GM21423 (cell line): Measurements from ENCODE around the gene BCL2L1.
"Not testable (repeated sequence)": the region's sequence is repeated elsewhere in the genome, so short reads cannot be mapped to it uniquely, and the experiment has no call there.

Experiments
- ATAC-seq: cut with Tn5 transposase; IDR thresholded peaks from one replicate; pipeline ENCODE4 v1.9.1; 2021; ENCODE audit warnings: mild to moderate bottlenecking, moderate library complexity; ENCODE audit not compliant: unreplicated experiment

The BCL2L1 gene

DNA sequence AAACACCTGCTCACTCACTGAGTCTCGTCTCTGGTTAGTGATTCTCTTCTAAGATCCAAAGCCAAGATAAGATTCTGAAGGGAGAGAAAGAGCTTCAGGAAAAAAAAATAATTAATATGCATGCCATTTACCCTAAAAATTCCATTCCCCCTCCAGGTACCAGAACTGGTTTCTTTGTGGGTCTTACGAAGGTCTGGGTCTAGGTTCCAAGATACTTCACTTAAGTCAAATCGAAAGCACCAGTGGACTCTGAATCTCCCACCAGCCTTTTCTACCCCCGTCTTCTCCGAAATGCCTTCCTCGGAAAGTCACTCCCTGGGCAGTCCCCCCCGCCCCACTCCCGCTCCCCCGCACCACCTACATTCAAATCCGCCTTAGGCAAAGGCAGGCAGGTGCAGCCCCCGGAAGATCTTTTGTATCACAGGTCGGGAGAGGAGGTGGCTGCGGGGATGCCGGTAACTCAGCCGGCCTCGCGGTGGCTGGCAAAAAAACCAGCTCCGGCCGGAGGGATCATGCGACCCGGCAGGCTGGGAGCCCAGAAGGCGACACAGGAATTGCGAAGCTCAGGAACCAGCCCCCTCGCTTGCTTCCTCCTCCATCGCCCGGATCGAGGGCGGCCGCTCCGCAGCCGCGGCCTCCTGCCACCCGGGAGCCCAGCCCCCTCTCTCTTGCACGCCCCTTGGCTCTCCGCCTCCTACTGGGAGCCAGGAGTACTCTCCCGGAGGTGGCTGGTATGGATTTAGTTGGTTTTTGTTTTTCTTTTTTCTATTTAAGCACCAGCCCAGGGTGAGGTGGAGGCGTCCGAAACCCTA lies at the start of gene BCL2L1:
BCL2L1 (minus strand) TSS at position 612 of the 812 bp plus-strand sequence. CDS start 650 bp downstream, outside the sequence.
- no peak for ATAC-seq

DNA sequence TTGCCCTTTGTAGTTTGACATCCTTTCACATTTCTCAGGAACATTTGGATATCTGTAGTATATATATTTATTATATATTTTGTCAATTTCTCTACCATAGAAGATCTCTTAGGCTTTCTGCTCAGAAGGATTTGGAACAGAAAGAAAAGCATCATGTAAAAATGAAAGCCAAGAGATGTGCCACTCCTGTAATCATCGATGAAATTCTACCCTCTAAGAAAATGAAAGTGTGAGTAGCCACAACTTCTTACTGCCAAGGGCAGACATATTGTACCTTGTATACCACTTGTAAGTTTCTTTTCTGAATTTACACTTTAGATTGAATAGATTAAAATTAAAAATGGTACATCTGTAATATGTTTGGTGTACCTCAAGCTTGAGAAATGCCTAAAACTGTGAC lies 47.6 kb upstream of the BCL2L1 start:
- ATAC-seq: no peak

DNA sequence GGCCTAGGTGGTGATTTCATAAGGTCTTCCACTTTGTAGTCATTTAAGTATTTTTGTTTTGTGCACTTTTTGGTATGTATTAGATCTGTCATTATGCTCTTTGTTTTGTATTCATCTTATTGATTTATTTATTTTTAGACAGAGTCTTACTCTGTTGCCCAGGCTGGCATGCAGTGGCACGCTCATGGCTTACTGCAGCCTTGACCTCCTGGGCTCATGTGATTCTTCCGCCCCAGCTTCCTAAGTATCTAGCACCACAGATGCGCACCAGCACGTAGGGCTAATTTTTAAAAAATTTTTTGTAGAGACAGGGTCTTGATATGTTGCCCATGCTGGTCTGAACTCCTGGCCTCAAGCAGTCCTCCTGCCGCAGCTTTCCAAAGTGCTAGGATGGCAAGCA lies 47.0 kb upstream of the BCL2L1 start:
- no peak for ATAC-seq

DNA sequence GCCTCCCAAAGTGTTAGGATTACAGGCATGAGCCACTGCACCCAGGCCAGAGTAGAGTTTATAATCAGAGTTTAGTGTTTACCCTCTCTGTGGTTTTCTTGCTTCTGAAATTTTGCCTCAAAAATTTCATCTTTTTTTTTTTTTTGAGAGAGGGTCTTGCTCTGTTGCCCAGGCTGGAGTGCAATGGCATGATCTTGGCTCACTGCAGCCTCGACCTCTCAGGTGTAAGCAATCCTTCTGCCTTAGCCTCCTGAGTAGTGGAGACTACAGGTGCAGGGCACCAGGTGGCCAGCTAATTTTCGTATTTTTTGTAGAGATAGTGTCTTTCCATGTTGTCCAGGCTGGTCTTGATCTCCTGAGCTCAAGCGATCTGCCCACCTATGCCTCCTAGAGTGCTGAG lies 45.1 kb upstream of the BCL2L1 start:
- no peak for ATAC-seq

DNA sequence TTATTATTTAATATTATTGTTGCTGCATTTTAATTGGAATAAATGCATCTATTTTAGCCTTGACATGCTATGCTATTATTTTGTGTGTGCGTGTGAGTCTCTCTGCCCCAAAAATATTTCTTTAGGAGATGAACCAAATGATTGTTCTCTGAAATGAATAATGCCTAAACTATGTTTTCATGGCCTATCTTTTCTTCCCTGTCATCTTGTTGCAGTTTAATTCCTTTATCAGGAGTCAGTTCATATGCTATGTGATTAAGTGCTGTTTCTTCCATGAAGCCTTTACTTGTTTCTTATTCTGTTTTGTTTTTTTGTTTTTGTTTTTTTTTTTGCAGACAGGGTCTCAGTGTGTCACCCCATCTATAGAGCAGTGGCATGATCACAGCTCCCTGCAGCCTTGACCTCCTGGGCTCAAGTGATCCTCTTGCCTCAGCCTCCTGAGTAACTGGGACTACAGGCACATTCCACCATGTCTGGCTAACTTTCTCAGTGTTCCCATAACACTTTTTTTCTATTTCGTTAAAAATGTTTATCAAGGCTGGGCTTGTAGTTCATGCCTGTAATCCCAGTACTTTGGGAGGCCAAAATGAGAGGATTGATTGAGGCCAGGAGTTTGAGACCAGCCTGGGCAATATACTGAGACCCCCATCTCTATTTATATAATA lies 42.1 kb upstream of the BCL2L1 start:
- ATAC-seq: no peak

DNA sequence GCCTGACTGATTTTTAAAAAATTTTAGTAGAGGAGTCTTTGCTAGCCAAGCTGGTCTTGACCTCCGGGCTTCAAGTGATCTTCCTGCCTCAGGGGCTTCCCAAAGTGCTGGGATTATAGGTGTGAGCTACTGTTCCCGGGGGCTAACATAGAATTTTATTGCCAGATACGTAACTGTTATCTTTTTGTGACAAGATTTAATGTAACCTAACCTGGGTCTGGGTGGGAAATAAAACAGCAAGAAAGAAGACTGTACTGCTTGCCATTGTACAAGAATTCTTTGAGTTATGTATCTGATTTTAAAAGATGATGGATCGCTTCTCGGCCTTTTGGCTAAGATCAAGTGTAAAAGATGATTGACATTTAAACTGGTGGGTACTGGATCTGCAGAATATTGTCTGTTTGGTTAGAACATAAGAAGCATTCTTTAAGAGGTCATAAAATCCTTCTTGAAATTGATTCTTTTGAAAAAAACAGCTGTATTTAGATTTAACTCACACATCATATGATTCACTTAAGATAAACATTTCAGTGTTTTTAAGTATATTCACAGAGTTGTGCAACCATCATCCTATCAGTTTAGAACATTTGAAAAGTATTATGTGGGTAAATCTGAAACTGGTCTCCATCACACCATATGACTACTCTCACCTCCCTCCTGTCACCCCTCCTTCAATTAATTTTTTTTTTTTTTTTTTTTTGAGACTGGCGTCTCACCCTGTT lies 38.0 kb upstream of the BCL2L1 start:
- ATAC-seq: no peak

DNA sequence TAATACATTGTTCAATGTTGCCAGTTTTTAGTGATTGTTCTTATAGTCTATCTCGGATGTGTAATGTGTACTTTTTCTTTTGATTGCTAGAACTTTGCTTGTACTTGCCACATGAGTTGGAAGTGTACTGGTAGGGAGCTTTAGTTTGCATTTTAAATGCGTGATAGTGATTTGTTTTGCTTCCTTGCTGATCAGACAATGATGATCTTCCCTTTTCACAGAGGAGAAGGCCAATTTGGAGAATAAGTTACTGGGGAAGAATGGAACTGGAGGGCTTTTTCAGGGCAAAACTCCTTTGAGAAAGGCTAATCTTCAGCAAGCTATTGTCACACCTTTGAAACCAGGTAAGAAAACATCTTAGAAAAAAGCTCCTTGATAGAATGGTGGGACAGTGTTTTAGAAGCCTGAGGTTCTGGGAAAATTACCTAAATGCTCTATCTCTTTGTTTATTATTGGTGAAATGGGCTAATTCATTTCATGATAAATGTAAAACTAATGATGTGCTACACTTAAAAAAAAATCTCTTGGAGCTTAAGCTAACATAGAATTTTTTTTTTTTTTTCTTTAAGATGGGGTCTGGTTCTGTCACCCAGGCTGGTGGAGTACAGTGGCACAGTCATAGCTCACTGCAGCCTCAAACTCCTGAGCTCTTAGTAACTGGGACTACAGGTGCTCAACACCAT lies 37.3 kb upstream of the BCL2L1 start:
- no peak for ATAC-seq

DNA sequence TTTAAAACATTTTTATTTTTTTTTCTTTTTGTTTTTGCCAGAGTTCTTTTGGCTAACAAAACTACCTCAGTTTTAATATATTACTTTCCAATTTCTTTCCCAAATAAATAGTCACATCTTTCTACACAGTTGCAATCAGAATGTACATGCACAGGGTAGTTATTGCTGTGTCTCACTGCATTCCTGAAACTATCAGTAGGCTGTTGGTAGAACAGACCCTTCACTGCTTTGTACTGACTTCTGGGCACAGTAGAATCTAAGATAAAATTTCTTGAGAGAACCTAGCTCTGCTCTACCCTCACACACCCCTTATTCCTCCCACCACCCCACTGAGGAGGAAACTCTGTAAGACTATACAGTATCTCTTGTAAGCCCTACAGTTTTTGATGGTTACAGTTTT lies 36.3 kb upstream of the BCL2L1 start:
- no peak for ATAC-seq

DNA sequence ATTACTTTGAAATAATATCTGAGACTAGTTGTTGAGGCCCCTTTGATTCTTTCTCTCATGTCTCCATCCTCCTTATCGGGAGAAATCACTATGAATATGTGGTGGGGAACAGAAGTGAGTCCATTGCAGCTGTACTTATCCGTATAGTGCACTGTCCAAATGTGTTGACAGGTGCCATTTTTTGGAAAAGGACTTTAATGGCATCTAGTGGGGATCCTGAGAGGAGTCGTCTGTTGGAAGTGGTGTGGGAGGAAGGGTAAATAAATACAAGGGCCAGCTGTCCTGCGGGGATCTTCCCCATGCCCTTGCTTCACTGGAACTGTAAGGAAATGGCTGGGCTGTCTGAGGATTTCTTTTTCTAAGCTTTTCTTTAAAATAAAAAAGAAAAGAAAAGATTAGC lies 35.9 kb upstream of the BCL2L1 start:
- ATAC-seq: no peak

DNA sequence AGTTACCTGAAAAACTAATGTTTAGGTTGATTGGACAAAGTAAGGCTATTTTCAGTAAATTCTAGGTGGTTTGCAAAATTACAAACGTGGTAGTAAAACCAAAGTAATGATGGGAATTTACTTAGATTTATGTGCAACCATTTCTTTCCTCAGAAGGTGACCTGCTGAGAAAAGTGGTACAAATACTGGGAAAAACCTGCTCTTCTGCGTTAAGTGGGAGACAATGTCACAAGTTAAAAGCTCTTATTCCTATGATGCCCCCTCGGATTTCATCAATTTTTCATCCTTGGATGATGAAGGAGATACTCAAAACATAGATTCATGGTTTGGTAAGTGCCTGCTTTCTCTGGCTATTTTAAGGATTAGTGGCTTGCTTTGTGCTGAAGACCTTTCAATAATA lies 34.6 kb upstream of the BCL2L1 start:
- ATAC-seq: no peak

DNA sequence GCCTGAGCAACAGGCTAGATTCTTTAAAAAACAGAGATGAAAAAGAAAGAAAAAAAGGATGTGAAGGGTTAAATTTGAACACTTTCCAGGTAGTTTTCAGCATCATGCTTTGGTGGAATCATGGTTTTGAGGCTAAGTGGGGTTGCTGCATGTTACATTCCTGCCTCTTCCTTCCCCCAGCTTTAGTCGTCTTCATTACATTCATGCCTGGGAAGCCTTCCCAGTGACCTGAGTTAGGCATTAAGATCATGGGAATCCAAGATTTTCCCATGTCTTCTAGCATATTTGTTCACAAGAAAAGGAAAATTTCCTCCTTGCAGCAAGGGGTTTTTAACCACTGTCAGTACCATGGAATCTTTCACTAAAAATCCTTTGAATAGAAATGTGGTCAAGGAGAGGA lies 28.5 kb upstream of the BCL2L1 start:
- ATAC-seq: no peak

DNA sequence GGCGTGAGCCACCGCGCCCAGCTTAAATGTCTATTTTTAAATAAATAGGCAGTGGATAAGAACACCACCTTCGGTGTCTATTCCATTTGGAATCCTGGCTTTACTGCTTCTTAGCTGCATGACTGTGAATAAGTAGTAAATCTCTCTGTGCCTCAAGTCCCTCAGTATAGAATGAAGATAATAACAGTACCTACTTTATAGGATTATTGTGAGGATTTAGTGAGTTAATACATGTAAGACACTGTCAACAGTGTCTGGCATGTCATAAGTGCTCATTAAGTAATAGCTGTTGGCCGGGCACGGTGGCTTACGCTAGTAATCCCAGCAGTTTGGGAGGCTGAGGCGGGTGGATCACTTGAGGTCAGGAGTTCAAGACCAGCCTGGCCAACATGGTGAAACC lies 26.6 kb upstream of the BCL2L1 start:
- no peak for ATAC-seq

DNA sequence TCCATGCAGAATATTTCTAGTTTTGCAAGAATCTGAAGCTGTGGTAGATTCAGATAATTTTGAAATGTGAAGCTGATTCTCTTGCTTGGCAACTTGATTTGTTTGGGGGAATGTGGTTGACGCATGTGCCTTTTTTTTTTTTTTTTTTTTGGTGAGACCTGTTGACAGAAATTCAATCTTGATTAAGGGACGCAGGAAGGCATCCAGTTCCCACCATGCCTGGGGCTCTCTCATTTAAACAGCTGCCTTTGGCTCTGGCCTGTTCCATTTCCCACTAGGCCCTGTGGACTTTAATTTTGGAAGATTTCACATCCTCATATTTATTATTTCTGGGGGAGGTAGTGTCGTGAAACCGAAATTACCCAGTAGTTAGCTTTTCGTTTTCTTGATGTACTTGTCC lies 25.0 kb upstream of the BCL2L1 start:
- ATAC-seq: no peak

DNA sequence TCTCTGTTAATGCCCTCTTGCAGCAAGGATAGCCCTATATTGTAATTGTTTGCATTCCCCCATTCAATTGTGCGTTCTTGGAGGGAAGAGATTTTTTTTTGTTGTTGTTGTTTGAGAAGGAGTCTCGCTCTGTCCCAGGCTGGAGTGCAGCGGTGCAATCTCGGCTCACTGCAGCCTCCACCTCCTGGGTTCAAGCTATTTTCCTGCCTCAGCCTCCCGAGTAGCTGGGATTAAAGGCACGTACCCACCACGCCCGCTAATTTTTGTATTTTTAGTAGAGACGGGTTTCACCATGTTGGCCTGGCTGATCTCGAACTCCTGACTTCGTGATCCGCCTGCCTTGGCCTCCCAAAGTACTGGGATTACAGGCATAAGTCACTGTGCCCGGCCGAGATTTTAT lies 24.4 kb upstream of the BCL2L1 start:
- ATAC-seq: not testable (repeated sequence)

DNA sequence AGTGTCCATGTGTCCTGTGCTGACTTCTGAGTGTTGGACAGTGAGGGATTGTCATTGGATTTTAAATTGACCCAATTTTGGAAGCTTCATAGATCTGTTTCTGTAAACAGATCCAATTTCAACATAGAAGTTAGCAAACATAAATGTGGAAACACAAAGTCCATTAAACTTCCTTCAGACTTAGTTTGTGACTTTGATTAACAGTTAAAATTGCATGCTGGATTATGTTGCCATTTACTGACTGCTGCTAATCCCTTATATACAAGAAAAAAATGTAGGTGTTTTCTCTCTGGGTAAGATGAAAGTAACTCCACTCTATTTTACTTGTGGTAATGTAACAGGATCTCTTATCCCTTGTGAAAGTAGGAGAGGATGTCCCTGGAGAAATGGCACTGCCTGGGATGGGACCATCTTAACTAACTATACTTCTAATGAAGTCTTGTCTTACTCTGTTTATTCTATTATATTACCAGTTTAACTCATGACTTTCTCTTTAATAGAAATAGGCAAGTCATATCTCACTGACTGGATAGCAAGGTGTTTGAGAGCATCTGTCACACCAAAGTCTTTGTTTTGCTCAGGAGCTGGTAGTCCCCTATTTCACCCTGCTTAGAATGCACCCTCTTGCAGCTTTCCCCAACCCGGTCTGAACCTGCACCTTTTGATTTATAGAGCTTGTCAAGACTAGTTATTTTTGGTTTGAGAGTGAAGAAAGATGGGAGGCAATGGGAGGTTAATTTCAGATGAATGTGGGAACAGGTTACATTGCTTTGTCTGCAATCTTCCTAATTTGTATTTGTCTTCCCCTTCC lies 23.6 kb upstream of the BCL2L1 start:
- no peak for ATAC-seq

DNA sequence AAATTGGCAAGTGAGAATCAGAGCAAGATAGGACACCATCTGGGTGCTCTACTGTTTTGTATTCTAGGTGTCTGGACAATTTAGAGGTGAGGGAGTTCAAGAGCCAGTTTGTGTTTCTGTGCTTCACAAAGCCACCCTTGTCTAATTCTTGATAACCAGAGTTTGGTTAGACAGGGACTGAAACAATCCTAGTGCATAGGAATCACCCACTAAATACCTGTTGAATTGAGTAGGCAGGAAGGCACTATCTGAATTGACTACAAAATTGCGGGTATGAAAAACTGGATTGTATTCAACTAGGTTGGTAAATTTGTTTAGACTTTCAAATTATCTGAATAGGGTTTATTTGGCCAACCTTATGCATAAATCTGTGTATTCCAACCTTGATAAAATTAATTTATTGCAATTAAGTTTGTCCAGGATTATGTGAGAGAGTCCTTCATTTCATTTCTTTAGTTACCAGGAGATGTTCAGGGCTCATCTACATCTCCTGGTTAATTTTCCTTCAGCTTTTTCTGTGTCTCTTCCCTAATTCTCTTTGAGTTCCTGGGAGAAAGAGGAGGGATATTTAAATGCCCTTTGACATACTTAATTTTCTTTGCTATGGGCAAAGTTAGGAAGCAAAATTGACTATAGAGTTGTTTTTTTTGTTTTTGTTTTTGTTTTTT lies 18.1 kb upstream of the BCL2L1 start:
- no peak for ATAC-seq

DNA sequence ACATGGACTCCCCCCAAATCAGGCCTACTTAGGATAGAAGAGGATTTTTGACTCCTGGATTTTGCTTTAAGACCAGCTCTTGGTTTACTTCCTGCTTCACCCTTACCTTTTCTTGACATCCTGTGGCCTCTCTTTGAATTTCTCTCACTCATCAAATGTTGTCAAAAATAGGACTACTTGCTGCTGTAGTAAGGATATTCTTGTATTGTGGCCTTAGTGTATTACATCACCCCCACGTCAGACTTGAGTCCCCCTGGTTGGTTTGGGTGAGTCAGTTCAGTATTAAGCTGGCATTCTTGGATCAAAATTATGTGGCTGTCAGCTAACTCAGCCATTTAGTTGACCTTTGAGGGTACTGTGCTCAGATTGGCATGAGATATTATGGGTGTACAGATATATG lies 17.5 kb upstream of the BCL2L1 start:
- no peak for ATAC-seq

DNA sequence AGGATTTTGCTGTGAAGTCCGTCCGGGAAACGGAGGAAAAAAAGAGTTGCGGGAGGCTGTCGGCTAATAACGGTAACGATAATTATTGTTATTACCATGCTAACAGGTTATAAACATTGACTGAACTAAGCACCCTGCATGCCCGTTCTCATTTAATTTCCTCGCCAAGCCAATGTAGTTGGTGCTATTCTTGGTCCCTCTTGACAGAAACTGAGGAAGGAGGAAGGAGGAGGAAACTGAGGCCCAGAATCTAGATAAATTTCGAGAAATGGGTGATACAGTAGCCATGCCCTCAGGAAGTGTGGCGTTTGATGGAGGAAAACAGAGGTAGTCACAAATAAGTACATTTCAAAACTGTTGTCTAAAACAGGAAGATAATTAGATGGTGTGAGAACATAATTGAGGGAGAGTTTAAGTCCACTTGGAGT lies 16.9 kb upstream of the BCL2L1 start:
- ATAC-seq: no peak

DNA sequence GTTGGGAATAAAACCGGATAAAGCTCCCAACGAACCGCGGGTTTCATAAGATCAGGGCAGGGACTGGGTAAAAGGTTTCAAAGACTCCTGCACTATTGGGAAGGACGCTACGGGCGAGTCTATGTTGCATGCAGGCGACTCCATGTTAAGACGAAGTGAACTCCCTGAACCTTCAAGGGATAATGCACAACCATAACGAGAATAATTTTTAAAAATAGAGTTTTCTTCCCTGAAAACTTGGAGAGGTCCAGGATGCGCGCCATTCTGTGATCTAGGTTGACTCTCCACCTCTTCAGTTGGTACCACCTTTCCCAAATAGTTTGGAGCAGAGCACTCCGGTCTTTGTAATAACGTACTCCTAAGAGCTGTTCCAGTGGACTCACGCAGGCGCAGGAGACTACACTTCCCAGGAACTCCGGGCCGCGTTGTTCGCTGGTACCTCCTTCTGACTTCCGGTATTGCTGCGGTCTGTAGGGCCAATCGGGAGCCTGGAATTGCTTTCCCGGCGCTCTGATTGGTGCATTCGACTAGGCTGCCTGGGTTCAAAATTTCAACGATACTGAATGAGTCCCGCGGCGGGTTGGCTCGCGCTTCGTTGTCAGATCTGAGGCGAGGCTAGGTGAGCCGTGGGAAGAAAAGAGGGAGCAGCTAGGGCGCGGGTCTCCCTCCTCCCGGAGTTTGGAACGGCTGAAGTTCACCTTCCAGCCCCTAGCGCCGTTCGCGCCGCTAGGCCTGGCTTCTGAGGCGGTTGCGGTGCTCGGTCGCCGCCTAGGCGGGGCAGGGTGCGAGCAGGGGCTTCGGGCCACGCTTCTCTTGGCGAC lies 16.3 kb upstream of the BCL2L1 start, which contains the start of gene TPX2:
TPX2 (plus strand) TSS at position 562 of the 821 bp plus-strand sequence. CDS start 18,187 bp downstream, outside the sequence.
- ATAC-seq: peak; percentile 96
